Stomach (tissue), 4 donors: Measurements from ENCODE around the gene NCKIPSD.

Source experiments
- CTCF ChIP-seq, 7 experiments: fragments of 450-650 bp in 4 of 7; fragments of 200-600 bp in 3 of 7; sonication (generic) in 3 of 7; IDR thresholded peaks; one replicate each; pipeline ENCODE4 v1.5.1; 2016 to 2019; ENCODE audit warnings: antibody characterized with exemption in 7 of 7, control low read depth in 2 of 7, mild to moderate bottlenecking in 1 of 7
- EP300 ChIP-seq: sonication (generic); formaldehyde crosslinking; IDR thresholded peaks from one replicate; pipeline ENCODE4 v1.6.1; 2017; ENCODE audit warnings: antibody characterized with exemption

GRCh38 chr3:48656841-48657281 is 28.9 kb downstream of the NCKIPSD start:
- TF ChIP-seq CTCF (IDR thresholded peaks at IDR 0.05) (no peak), EP300 (no peak)
